Effector CD8-positive, alpha-beta T cell (primary cell): Measurements from ENCODE around the gene NPTX1.

Experiments used
- DNase-seq: peaks from one replicate; lab custom pipeline; 2025; lab: John Stamatoyannopoulos, UW

The NPTX1 gene

GRCh38 chr17:80426671-80427326, 49.6 kb downstream of the NPTX1 start:
- DNase-seq, result peak; percentile 81

GRCh38 chr17:80425835-80426426, 50.5 kb downstream of the NPTX1 start:
- no peak for DNase-seq

GRCh38 chr17:80424878-80425765, 51.3 kb downstream of the NPTX1 start:
- no peak for DNase-seq

GRCh38 chr17:80424261-80424660, 52.1 kb downstream of the NPTX1 start:
- DNase-seq, result no peak

- no peak for DNase-seq
These were observed 52.7 kb downstream of the NPTX1 start for GRCh38 chr17:80423536-80424225.

GRCh38 chr17:80422981-80423380, 53.4 kb downstream of the NPTX1 start:
- DNase-seq, result no peak

- DNase-seq, result no peak
These were observed 54.1 kb downstream of the NPTX1 start for GRCh38 chr17:80422276-80422675.

- DNase-seq, result no peak
These were observed 54.9 kb downstream of the NPTX1 start for GRCh38 chr17:80421381-80422090.

GRCh38 chr17:80419255-80419654, 57.2 kb downstream of the NPTX1 start:
- DNase-seq, result no peak

GRCh38 chr17:80418589-80418988, 57.8 kb downstream of the NPTX1 start:
- DNase-seq, result no peak
